Pancreas (tissue), 10 donors: Measurements from ENCODE around the gene ZEB2. TPM values are rescaled to one million over a fixed set of nuclear protein-coding genes. Genes with fewer than 3 reads are reported as not detected.

Experiments
- ATAC-seq, 4 donors: fragments of 200-7000 bp; cut with Tn5 transposase; one replicate each; pipeline versions ENCODE4 v1.8.0 to v1.9.1; 2020; ENCODE audit warnings: mild to moderate bottlenecking in 4 of 4, moderate library complexity in 4 of 4
- DNase-seq, 6 donors: peaks; one replicate each; pipeline ENCODE4 v3.0.0-alpha.2; 2020
- FAIRE-seq: peaks from 2 replicates; lab custom pipeline; 2012; peaks lifted over from hg19 to GRCh38; lab: Jason Lieb, UNC
- H3K27ac ChIP-seq, 4 donors: fragments of 200-600 bp; sonication (generic); 1 replicate in 3 of 4; 2 replicates in 1 of 4; pipeline versions ENCODE4 v1.5.0 to v1.8.0; 2020
- H3K27me3 ChIP-seq, 4 donors: fragments of 200-600 bp; one replicate each; pipeline ENCODE4 v1.8.0; 2021
- H3K36me3 ChIP-seq, 3 donors: fragments of 200-600 bp; sonication (generic) in 1 of 3; one replicate each; pipeline versions ENCODE4 v1.5.0 to v1.8.0; 2020 to 2021
- H3K4me1 ChIP-seq, 3 donors: fragments of 200-600 bp; one replicate each; pipeline ENCODE4 v1.8.0; 2021
- H3K4me3 ChIP-seq, 4 donors: fragments of 200-600 bp; sonication (generic) in 2 of 4; one replicate each; pipeline versions ENCODE4 v1.5.0 to v1.8.0; 2020 to 2021
- H3K9me3 ChIP-seq, 4 donors: fragments of 200-600 bp; one replicate each; pipeline ENCODE4 v1.8.0; 2021
- CTCF ChIP-seq, 4 donors: fragments of 200-600 bp; sonication (generic) in 3 of 4; IDR thresholded peaks; one replicate each; pipeline versions ENCODE4 v1.5.0 to v1.8.0; 2021; ENCODE audit warnings: antibody characterized with exemption in 4 of 4
- WGBS, 2 donors: extraction: QIAGEN DNeasy Blood & Tissue Kit; methylation state at CpG; one replicate each; pipeline ENCODE4 v1.1.7; 2013; 5-methylcytosine and 5-hydroxymethylcytosine counted together
- intact Hi-C, 3 donors: fragments of 100-400 bp; cut with DNase I; formaldehyde crosslinking; loops; one replicate each; pipeline versions ENCODE4 v1.11.1 to v1.14.2; 2022
- polyA plus RNA-seq, 2 donors: library from polyadenylated mRNA; stranded (reverse); fragments of 200-250 nt; gene quantifications; one replicate each; pipeline ENCODE4 v1.2.3, GENCODE V29; 2013
- total RNA-seq, 6 donors: library from RNA; stranded (reverse); fragmentation: NEBNext Ultra II Directional in 4 of 6; extraction: Animal tissue kit (Norgen Biotek cat#: 25700) in 4 of 6; gene quantifications; one replicate each; pipeline versions ENCODE4 v1.2.1 to v1.2.4, GENCODE V29; 2021 to 2023
- donor health status: healthy with polysubstance abuse.
- donor health status: DM: no; HTN: no; CAD: no; lungs with moderate emphysema.
- donor health status: DM: no; HTN: no; CAD: no.
- donor health status: control.
- donor health status: control.
- donor health status: Bipolar disorder and iron deficiency.
- donor health status: DM: yes; HTN: yes; CAD: no.
- donor health status: DM: no; HTN: no; CAD: no.
- donor health status: DM: no; HTN: no; CAD: no.
- donor health status: DM: yes; HTN: yes; CAD: no.

ZEB2 gene
- total and polyA plus RNA-seq, 8 donors: 3.8 to 38.6 (median 5.7) TPM

- Histone ChIP-seq H3K27ac (no peak overlapping the region), H3K27me3 (peaks cover 0 to 7% (median 0%) of the 10 kb centered on the region in 4 donors), H3K36me3 (no peaks in the 10 kb centered on the region), H3K4me3 (no peak overlapping the region), H3K4me1 (no peaks in the 10 kb centered on the region), H3K9me3 (no peaks in the 10 kb centered on the region)
- TF ChIP-seq CTCF (IDR thresholded peaks at IDR 0.05): no peak
- FAIRE-seq (no peak), ATAC-seq (no peak), DNase-seq (no peak)
- 76 to 82% methylated on average over 5 of the region's 5 CpGs for WGBS, 2 donors
- intact Hi-C loops: loop anchor here in 1 of 3 donors (2.0 kb wide), 1 partner anchor 46 kb away; no protein-coding TSS in a partner anchor
Observed at GRCh38 chr2:144463266-144463665, 56.7 kb downstream of the ZEB2 start.

GRCh38 chr2:144462266-144462665 is 57.7 kb downstream of the ZEB2 start:
- WGBS, 2 donors: 88 to 94% methylated on average over 6 of the region's 6 CpGs
- intact Hi-C loops: loop anchor here in 1 of 3 donors (2.0 kb wide), 1 partner anchor 47 kb away; no protein-coding TSS in a partner anchor
- no peak overlapping the region for H3K27ac ChIP-seq
- H3K9me3 ChIP-seq: no peaks in the 10 kb centered on the region
- no peaks in the 10 kb centered on the region for H3K36me3 ChIP-seq
- H3K4me1 ChIP-seq: no peaks in the 10 kb centered on the region
- FAIRE-seq (no peak), DNase-seq (no peak), ATAC-seq (no peak)
- H3K27me3 ChIP-seq: peaks cover 0 to 7% (median 0%) of the 10 kb centered on the region in 4 donors
- no peak overlapping the region for H3K4me3 ChIP-seq
- no peak for TF ChIP-seq CTCF (IDR thresholded peaks at IDR 0.05)

GRCh38 chr2:144461308-144461766 is 58.6 kb downstream of the ZEB2 start:
- ATAC-seq: peak in 2 of 4 donors; percentile 22 to 31
- intact Hi-C loops: no loop called here
- DNase-seq: no peak
- no peak overlapping the region for H3K27ac ChIP-seq
- peaks cover 0 to 2% (median 0%) of the 10 kb centered on the region in 4 donors for H3K27me3 ChIP-seq
- H3K9me3 ChIP-seq: no peaks in the 10 kb centered on the region
- no peak for FAIRE-seq
- TF ChIP-seq CTCF (IDR thresholded peaks at IDR 0.05): no peak
- H3K4me1 ChIP-seq: no peaks in the 10 kb centered on the region
- H3K4me3 ChIP-seq: no peak overlapping the region
- 84 to 85% methylated on average over 9 of the region's 9 CpGs for WGBS, 2 donors
- no peaks in the 10 kb centered on the region for H3K36me3 ChIP-seq

- Histone ChIP-seq H3K4me1 (no peaks in the 10 kb centered on the region), H3K27me3 (no peaks in the 10 kb centered on the region), H3K36me3 (no peaks in the 10 kb centered on the region), H3K27ac (no peak overlapping the region), H3K4me3 (no peak overlapping the region), H3K9me3 (no peaks in the 10 kb centered on the region)
- 95 to 97% methylated on average over 6 of the region's 6 CpGs for WGBS, 2 donors
- DNase-seq (no peak), ATAC-seq (no peak), FAIRE-seq (no peak)
- TF ChIP-seq CTCF (IDR thresholded peaks at IDR 0.05): no peak
- intact Hi-C loops: no loop called here
Observed at GRCh38 chr2:144460727-144461307, 59.1 kb downstream of the ZEB2 start.

- Histone ChIP-seq H3K9me3 (no peaks in the 10 kb centered on the region), H3K36me3 (no peaks in the 10 kb centered on the region), H3K4me1 (no peaks in the 10 kb centered on the region), H3K27me3 (no peaks in the 10 kb centered on the region), H3K4me3 (no peak overlapping the region), H3K27ac (no peak overlapping the region)
- FAIRE-seq: no peak
- intact Hi-C loops: no loop called here
- peak in 2 of 4 donors; percentile 14 to 18 for ATAC-seq
- WGBS, 2 donors: 85 to 89% methylated on average over 5 of the region's 5 CpGs
- DNase-seq: no peak
- TF ChIP-seq CTCF (IDR thresholded peaks at IDR 0.05): no peak
Observed at GRCh38 chr2:144459937-144460336, 60.0 kb downstream of the ZEB2 start.
